HepG2 (cell line): ENCODE measurements around the gene SOX12. TPM values are rescaled to one million over a fixed set of nuclear protein-coding genes. Genes with fewer than 3 reads are reported as not detected.

Source experiments
- ARHGAP35 ChIP-seq: sonication (generic); formaldehyde crosslinking; IDR thresholded peaks from 2 replicates; pipeline ENCODE4 v1.9.0; 2022; ENCODE audit warnings: mild to moderate bottlenecking, inconsistent platforms, moderate library complexity, missing genetic modification reagents, borderline replicate concordance
- ATF7-NPFF ChIP-seq: sonication (generic); formaldehyde crosslinking; IDR thresholded peaks from 2 replicates; pipeline ENCODE4 v1.8.1; 2023; ENCODE audit warnings: mild to moderate bottlenecking, low read depth, missing genetic modification reagents, moderate library complexity
- ERF ChIP-seq: IDR thresholded peaks from 2 replicates; pipeline ENCODE4 v1.6.1; 2018; ENCODE audit warnings: missing biosample characterization, missing genetic modification reagents
- HDAC6 ChIP-seq: fragments of 200-600 bp; sonication (generic); IDR thresholded peaks from 2 replicates; pipeline ENCODE4 v1.7.0; 2017; ENCODE audit warnings: mild to moderate bottlenecking, antibody characterized with exemption, low read length, low read depth
- HNF4A ChIP-seq: sonication (generic); formaldehyde crosslinking; IDR thresholded peaks from 2 replicates; pipeline ENCODE4 v1.4.0; 2020; ENCODE audit warnings: missing genetic modification reagents
- KDM4B ChIP-seq: sonication (generic); formaldehyde crosslinking; IDR thresholded peaks from 2 replicates; pipeline ENCODE4 v1.4.0; 2020; ENCODE audit warnings: missing genetic modification reagents
- MTF1 ChIP-seq: sonication (generic); formaldehyde crosslinking; IDR thresholded peaks from 2 replicates; pipeline ENCODE4 v1.5.0; 2020; ENCODE audit warnings: missing genetic modification reagents
- NFIC ChIP-seq: IDR thresholded peaks from 2 replicates; pipeline ENCODE4 v1.6.1; 2012; ENCODE audit warnings: mild to moderate bottlenecking, low read length, inconsistent platforms
- NR2F6 ChIP-seq, 2 experiments: IDR thresholded peaks; 2 replicates each; pipeline ENCODE4 v1.6.1; 2016; ENCODE audit warnings: antibody characterized with exemption in 1 of 2, mild to moderate bottlenecking in 1 of 2
- PPARG ChIP-seq: conservative IDR thresholded peaks from 2 replicates; pipeline ENCODE4 v1.6.1; 2016; ENCODE audit warnings: missing biosample characterization, missing genetic modification reagents
- RAD21 ChIP-seq: fragments of 450-650 bp; formaldehyde crosslinking; IDR thresholded peaks from 2 replicates; pipeline ENCODE4 v1.5.0; 2020; ENCODE audit warnings: mild to moderate bottlenecking
- REL ChIP-seq: sonication (generic); formaldehyde crosslinking; conservative IDR thresholded peaks from 2 replicates; pipeline ENCODE4 v1.8.0; 2022; ENCODE audit warnings: mild to moderate bottlenecking, missing genetic modification reagents, moderate library complexity
- RFX1 ChIP-seq: fragments of 450-650 bp; IDR thresholded peaks from 2 replicates; pipeline ENCODE4 v1.6.1; 2017
- RFX3 ChIP-seq: IDR thresholded peaks from 2 replicates; pipeline ENCODE4 v1.6.1; 2016; ENCODE audit warnings: missing biosample characterization, missing genetic modification reagents
- RNF2 ChIP-seq: fragments of 450-650 bp; conservative IDR thresholded peaks from 2 replicates; pipeline ENCODE4 v1.6.1; 2016; ENCODE audit warnings: low read depth
- SP140L ChIP-seq: sonication (generic); formaldehyde crosslinking; IDR thresholded peaks from 2 replicates; pipeline ENCODE4 v1.4.0; 2020; ENCODE audit warnings: missing genetic modification reagents, borderline replicate concordance
- TAF15 ChIP-seq: fragments of 200-400 bp; formaldehyde crosslinking; IDR thresholded peaks from one replicate; pipeline ENCODE4 v1.6.1; 2018; ENCODE audit warnings: mild to moderate bottlenecking, low read depth, low read length; ENCODE audit not compliant: poor library complexity, severe bottlenecking
- TOE1 ChIP-seq: sonication (generic); formaldehyde crosslinking; IDR thresholded peaks from 2 replicates; pipeline ENCODE4 v1.4.0; 2020; ENCODE audit warnings: mild to moderate bottlenecking, missing genetic modification reagents
- ZBTB21 ChIP-seq: sonication (generic); formaldehyde crosslinking; IDR thresholded peaks from 2 replicates; pipeline ENCODE4 v1.4.0; 2020; ENCODE audit warnings: missing genetic modification reagents
- ZBTB38 ChIP-seq: sonication (generic); formaldehyde crosslinking; IDR thresholded peaks from 2 replicates; pipeline ENCODE4 v1.5.1; 2020; ENCODE audit warnings: mild to moderate bottlenecking, missing genetic modification reagents
- ZNF546 ChIP-seq: sonication (generic); formaldehyde crosslinking; conservative IDR thresholded peaks from 2 replicates; pipeline ENCODE4 v1.8.1; 2023; ENCODE audit warnings: mild to moderate bottlenecking, missing genetic modification reagents
- ZNF569 ChIP-seq: sonication (generic); formaldehyde crosslinking; IDR thresholded peaks from 2 replicates; pipeline ENCODE4 v1.5.0; 2020; ENCODE audit warnings: mild to moderate bottlenecking, missing genetic modification reagents, moderate library complexity, borderline replicate concordance
- ZSCAN9 ChIP-seq: IDR thresholded peaks from 2 replicates; pipeline ENCODE4 v1.6.1; 2016; ENCODE audit warnings: borderline replicate concordance
- polyA plus RNA-seq, 8 experiments: library from polyadenylated mRNA; depleted of rRNA in 3 of 8; stranded (reverse) in 7 of 8; unstranded in 1 of 8; fragments of >200 nt; fragmentation: Illumina TruSeq in 4 of 8; extraction: Trizol in 4 of 8; gene quantifications; 2 replicates each; pipeline versions ENCODE4 v1.2.1 to v1.2.3, GENCODE V29; 2011 to 2016; ENCODE audit warnings: low read depth in 4 of 8, missing spikeins in 1 of 8, mixed read lengths in 1 of 8; ENCODE audit not compliant: insufficient read depth in 1 of 8
- total RNA-seq, 5 experiments: library from RNA; depleted of rRNA; stranded (reverse); fragments of >200 nt; fragmentation: Illumina TruSeq; extraction: Trizol; gene quantifications; 2 replicates each; pipeline ENCODE4 v1.2.3, GENCODE V29; 2016; ENCODE audit warnings: low read depth in 1 of 5
- TF ChIP-seq, protein P1 (sequence below): sonication (generic); formaldehyde crosslinking; IDR thresholded peaks from 2 replicates; pipeline ENCODE4 v1.5.1; 2020; ENCODE audit warnings: missing genetic modification reagents, mild to moderate bottlenecking, borderline replicate concordance
- TF ChIP-seq, protein P2 (sequence below): sonication (generic); formaldehyde crosslinking; IDR thresholded peaks from 2 replicates; pipeline ENCODE4 v1.4.0; 2020; ENCODE audit warnings: missing genetic modification reagents, mild to moderate bottlenecking, borderline replicate concordance
- TF ChIP-seq, protein P3 (sequence below): IDR thresholded peaks from 2 replicates; pipeline ENCODE4 v1.6.1; 2018; ENCODE audit warnings: missing genetic modification reagents

The SOX12 gene
- total and polyA plus RNA-seq, 2 of the 13 experiments (the other 11 are each of a cell fraction or from before 2014, with no cell fraction given): 10.0 to 18.7 TPM

DNA sequence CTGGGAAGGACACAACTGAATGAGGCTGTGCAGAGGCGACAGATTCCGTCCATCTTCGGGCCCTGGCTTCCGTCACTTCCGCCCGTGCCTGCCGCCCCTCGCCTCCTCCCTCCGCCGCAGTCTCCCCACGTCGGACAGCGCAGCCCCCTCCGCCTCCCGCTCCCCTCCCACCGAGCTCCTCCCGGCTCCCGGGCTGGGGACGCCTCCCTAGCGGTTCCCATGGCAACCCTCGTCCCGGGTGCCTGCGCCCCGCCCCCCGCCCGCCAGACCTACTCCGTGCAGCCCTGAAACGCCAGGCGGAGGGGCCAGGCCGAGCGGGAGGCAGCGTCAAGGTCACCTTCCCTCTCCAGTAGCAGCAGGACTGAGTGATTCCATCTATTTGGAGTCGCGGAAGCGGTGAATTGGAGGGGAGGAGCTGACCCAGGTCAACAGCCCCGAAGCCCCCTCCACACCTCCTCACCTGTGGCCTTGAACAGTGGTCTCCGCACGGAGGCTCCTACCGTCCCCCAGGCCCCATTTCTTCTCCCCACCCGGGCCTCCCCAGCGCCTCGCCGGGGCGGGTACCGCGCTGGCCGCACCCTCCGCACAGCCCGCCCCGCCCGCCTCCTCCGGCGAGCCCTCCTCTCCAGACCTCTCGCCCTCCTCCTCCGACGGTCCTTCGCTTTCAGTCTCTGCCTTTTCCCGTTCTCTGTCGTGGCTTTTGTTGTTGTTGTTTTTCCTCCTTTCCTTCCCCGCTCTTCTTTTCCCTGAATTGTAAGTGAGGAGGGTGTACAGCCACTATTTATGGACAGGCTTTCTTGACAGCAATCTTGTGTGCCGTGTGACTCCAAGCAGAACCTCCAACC lies 22.5 kb downstream of the SOX12 start (continued):
- TF ChIP-seq ZNF569 (CRISPR knock-in tag) (peak; percentile 92), RNF2 (0 out of 2 replicates have a peak, but pooled peaks have one; percentile 18), ZSCAN9 (CRISPR knock-in tag) (peak; percentile 92; the same call in 1 of the 2 replicates), REL (peak; percentile 96), TAF15 (peak; percentile 98), ATF7-NPFF (CRISPR knock-in tag) (peak; percentile 89), HNF4A (CRISPR knock-in tag) (peak; percentile 97), RAD21 (CRISPR knock-in tag) (peak; percentile 65), SP140L (no peak), RFX3 (CRISPR knock-in tag) (peak; percentile 100), KDM4B (CRISPR knock-in tag) (peak; percentile 94; the same call in 1 of the 2 replicates), ZBTB38 (CRISPR knock-in tag) (peak; percentile 88; the same call in 1 of the 2 replicates), NR2F6 (IDR thresholded peaks at IDR 0.05) (peak; percentile 83), NR2F6 (CRISPR knock-in tag; IDR thresholded peaks at IDR 0.05) (peak; percentile 93), MTF1 (0 out of 2 replicates have a peak, but pooled peaks have one; percentile 14), ZBTB21 (CRISPR knock-in tag) (peak; percentile 72), TOE1 (CRISPR knock-in tag) (peak; percentile 90), HDAC6 (no peak), ARHGAP35 (peak; percentile 62; the same call in 1 of the 2 replicates), ZNF546 (CRISPR knock-in tag) (no peak), ERF (CRISPR knock-in tag) (peak; percentile 100), NFIC (no peak), RFX1 (peak; percentile 99), PPARG (CRISPR knock-in tag) (peak; percentile 89)
- TF ChIP-seq, protein P1, sequence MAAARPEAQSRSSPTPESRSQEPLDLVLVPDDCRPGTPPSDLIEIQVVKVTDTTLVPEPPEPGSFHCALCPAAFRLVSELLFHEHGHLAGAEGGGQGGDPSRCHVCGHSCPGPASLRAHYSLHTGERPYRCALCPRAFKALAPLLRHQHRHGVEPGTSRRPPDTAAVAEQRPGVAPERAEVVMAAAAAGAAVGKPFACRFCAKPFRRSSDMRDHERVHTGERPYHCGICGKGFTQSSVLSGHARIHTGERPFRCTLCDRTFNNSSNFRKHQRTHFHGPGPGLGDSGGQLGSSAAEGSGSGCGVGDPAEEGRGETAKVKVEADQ: peak; percentile 73
- TF ChIP-seq, protein P2, sequence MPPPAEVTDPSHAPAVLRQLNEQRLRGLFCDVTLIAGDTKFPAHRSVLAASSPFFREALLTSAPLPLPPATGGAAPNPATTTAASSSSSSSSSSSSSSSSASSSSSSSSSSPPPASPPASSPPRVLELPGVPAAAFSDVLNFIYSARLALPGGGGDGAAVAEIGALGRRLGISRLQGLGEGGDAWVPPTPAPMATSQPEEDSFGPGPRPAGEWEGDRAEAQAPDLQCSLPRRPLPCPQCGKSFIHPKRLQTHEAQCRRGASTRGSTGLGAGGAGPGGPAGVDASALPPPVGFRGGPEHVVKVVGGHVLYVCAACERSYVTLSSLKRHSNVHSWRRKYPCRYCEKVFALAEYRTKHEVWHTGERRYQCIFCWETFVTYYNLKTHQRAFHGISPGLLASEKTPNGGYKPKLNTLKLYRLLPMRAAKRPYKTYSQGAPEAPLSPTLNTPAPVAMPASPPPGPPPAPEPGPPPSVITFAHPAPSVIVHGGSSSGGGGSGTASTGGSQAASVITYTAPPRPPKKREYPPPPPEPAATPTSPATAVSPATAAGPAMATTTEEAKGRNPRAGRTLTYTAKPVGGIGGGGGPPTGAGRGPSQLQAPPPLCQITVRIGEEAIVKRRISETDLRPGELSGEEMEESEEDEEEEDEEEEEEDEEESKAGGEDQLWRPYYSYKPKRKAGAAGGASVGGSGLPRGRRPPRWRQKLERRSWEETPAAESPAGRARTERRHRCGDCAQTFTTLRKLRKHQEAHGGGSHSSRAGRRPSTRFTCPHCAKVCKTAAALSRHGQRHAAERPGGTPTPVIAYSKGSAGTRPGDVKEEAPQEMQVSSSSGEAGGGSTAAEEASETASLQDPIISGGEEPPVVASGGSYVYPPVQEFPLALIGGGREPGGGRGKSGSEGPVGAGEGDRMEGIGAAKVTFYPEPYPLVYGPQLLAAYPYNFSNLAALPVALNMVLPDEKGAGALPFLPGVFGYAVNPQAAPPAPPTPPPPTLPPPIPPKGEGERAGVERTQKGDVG (CRISPR knock-in tag): peak; percentile 78; the same call in 1 of the 2 replicates
- TF ChIP-seq, protein P3, sequence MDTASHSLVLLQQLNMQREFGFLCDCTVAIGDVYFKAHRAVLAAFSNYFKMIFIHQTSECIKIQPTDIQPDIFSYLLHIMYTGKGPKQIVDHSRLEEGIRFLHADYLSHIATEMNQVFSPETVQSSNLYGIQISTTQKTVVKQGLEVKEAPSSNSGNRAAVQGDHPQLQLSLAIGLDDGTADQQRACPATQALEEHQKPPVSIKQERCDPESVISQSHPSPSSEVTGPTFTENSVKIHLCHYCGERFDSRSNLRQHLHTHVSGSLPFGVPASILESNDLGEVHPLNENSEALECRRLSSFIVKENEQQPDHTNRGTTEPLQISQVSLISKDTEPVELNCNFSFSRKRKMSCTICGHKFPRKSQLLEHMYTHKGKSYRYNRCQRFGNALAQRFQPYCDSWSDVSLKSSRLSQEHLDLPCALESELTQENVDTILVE: peak; percentile 100
